Tibial artery (tissue), 4 donors: ENCODE data around the gene SORCS1.

Experiments used
- DNase-seq, 2 donors: peaks; one replicate each; pipeline ENCODE4 v3.0.0-alpha.2; 2019
- H3K27ac ChIP-seq, 2 donors: fragments of 200-600 bp; sonication (generic) in 1 of 2; 1 replicate in 1 of 2; 2 replicates in 1 of 2; pipeline ENCODE4 v1.5.1; 2018 to 2019; ENCODE audit warnings: mild to moderate bottlenecking in 1 of 2
- H3K27me3 ChIP-seq, 2 donors: fragments of 200-600 bp; sonication (generic) in 1 of 2; one replicate each; pipeline versions ENCODE4 v1.5.1 to v1.6.0; 2016 to 2019
- H3K36me3 ChIP-seq, 3 donors: fragments of 200-600 bp; sonication (generic) in 2 of 3; one replicate each; pipeline ENCODE4 v1.5.1; 2016 to 2019; ENCODE audit warnings: mild to moderate bottlenecking in 2 of 3
- H3K4me1 ChIP-seq, 4 donors: fragments of 200-600 bp; sonication (generic) in 2 of 4; 1 replicate in 3 of 4; 2 replicates in 1 of 4; pipeline ENCODE4 v1.5.1; 2016 to 2019
- H3K4me3 ChIP-seq, 2 donors: fragments of 200-600 bp; sonication (generic) in 1 of 2; 1 replicate in 1 of 2; 2 replicates in 1 of 2; pipeline ENCODE4 v1.5.1; 2018 to 2019; ENCODE audit warnings: mild to moderate bottlenecking in 2 of 2
- H3K9me3 ChIP-seq, 3 donors: fragments of 200-600 bp; sonication (generic) in 1 of 3; one replicate each; pipeline ENCODE4 v1.5.1; 2016 to 2019
- intact Hi-C: fragments of 100-400 bp; cut with DNase I; formaldehyde crosslinking; loops from one replicate; pipeline ENCODE4 v1.15.0; 2023; ENCODE audit warnings: low total_unique reads
- TF ChIP-seq, protein P1 (sequence below), 2 experiments: fragments of 200-600 bp in 1 of 2; fragments of 450-650 bp in 1 of 2; IDR thresholded peaks; one replicate each; pipeline ENCODE4 v1.5.1; 2017 to 2019; ENCODE audit warnings: antibody characterized with exemption in 2 of 2, mild to moderate bottlenecking in 1 of 2, moderate library complexity in 1 of 2

SORCS1 gene

GRCh38 chr10:106826716-106827115 is 337.8 kb downstream of the SORCS1 start:
- intact Hi-C loops = no loop called here
- H3K27me3 ChIP-seq = no peaks in the 10 kb centered on the region
- no peak for DNase-seq

DNA sequence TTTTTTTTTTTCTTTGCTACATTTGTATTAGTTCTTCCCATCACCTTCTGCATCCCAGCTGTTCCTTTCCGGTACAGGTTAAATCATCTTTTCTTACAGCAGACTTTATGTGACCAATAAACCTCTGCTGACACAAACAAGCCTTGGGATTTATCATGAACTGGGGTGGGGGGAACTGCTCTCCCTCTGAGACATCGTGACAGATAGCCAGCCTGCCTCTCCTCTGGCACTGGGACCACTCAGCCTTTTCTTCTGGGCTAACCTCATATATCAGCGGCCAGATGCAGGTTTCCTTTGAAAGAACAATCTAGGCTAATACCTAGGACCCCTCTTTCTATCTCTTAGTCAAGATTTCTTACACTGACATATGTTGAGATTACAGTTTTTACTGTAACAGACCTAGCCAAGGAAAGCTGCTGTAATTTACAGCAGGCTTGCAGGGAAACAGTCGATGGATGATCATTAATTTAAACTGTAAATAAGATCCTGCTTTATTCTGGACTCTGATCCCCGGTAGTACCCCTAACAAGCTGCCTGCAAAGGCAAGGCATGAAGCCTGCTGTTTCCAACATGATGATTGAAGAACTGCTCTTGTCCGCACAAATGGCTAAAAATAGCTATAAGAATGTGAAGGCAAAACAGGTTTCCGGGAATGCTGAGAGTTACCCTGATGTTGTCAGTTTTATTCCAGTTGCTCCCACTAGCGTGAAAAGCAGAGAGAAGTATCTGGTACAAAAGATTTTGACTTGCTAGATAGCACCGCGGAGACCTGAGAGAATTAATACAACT is 338.7 kb downstream of the SORCS1 start:
- Histone ChIP-seq H3K9me3 (no peaks in the 10 kb centered on the region), H3K27ac (no peak overlapping the region), H3K4me3 (no peak overlapping the region), H3K36me3 (no peaks in the 10 kb centered on the region), H3K4me1 (peaks cover 0 to 7% (median 0%) of the 10 kb centered on the region in 4 donors), H3K27me3 (no peaks in the 10 kb centered on the region)
- DNase-seq = no peak
- intact Hi-C loops = no loop called here
- TF ChIP-seq, protein P1, sequence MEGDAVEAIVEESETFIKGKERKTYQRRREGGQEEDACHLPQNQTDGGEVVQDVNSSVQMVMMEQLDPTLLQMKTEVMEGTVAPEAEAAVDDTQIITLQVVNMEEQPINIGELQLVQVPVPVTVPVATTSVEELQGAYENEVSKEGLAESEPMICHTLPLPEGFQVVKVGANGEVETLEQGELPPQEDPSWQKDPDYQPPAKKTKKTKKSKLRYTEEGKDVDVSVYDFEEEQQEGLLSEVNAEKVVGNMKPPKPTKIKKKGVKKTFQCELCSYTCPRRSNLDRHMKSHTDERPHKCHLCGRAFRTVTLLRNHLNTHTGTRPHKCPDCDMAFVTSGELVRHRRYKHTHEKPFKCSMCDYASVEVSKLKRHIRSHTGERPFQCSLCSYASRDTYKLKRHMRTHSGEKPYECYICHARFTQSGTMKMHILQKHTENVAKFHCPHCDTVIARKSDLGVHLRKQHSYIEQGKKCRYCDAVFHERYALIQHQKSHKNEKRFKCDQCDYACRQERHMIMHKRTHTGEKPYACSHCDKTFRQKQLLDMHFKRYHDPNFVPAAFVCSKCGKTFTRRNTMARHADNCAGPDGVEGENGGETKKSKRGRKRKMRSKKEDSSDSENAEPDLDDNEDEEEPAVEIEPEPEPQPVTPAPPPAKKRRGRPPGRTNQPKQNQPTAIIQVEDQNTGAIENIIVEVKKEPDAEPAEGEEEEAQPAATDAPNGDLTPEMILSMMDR (IDR thresholded peaks at IDR 0.05) = no peak

More at GRCh38 chr10:106826716-106827115, 337.8 kb downstream of the SORCS1 start:
- Histone ChIP-seq H3K9me3 (no peaks in the 10 kb centered on the region), H3K4me1 (peaks cover 0 to 7% (median 0%) of the 10 kb centered on the region in 4 donors), H3K27ac (no peak overlapping the region), H3K4me3 (no peak overlapping the region), H3K36me3 (no peaks in the 10 kb centered on the region)
- TF ChIP-seq, protein P1 (IDR thresholded peaks at IDR 0.05) = no peak

DNA sequence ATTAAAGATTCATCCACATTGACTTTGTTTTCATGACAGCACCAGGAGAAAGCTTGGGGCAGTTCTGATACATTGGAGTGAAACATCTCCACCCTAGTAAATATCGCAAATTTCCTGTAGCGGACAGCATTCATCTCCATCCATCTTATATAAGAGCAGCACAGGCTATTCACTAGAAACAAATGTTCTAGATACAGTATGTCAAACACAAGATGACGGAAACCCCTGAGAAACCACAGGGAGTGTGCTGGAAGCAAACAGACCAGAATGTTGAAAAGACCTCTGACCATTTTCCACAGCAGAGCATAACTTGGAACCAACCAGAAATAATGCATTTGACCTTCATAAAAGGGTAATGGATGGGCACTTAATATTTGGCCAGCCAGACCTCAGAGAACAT is 343.9 kb downstream of the SORCS1 start:
- intact Hi-C loops = no loop called here
- no peak overlapping the region for H3K27ac ChIP-seq
- DNase-seq = no peak
- H3K4me1 ChIP-seq = no peaks in the 10 kb centered on the region
- H3K4me3 ChIP-seq = no peak overlapping the region
- no peaks in the 10 kb centered on the region for H3K36me3 ChIP-seq
- H3K9me3 ChIP-seq = no peaks in the 10 kb centered on the region
- H3K27me3 ChIP-seq = no peaks in the 10 kb centered on the region
- TF ChIP-seq, protein P1 (IDR thresholded peaks at IDR 0.05) = no peak

DNA sequence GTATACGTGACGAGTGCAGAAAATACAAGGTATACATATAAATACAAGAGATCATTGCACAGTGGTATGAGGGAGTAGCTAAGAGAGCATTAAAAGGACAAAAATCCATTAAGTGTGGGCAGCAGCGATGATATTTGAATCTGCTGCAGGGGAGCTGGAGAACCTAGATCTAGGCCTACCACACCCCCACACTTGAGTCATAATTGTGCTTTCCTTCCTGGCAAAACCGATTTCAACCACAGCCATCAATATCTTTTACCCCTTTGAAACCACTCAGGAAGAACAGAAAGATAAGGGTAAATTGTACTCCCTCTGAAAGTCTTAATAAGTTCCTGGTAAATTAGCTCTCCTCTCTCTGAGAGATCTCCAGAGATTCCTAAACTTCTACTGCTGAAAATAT is 345.0 kb downstream of the SORCS1 start:
- Histone ChIP-seq H3K27me3 (no peaks in the 10 kb centered on the region), H3K36me3 (no peaks in the 10 kb centered on the region), H3K9me3 (no peaks in the 10 kb centered on the region), H3K27ac (no peak overlapping the region), H3K4me3 (no peak overlapping the region), H3K4me1 (no peaks in the 10 kb centered on the region)
- DNase-seq = no peak
- TF ChIP-seq, protein P1 (IDR thresholded peaks at IDR 0.05) = no peak
- intact Hi-C loops = no loop called here

DNA sequence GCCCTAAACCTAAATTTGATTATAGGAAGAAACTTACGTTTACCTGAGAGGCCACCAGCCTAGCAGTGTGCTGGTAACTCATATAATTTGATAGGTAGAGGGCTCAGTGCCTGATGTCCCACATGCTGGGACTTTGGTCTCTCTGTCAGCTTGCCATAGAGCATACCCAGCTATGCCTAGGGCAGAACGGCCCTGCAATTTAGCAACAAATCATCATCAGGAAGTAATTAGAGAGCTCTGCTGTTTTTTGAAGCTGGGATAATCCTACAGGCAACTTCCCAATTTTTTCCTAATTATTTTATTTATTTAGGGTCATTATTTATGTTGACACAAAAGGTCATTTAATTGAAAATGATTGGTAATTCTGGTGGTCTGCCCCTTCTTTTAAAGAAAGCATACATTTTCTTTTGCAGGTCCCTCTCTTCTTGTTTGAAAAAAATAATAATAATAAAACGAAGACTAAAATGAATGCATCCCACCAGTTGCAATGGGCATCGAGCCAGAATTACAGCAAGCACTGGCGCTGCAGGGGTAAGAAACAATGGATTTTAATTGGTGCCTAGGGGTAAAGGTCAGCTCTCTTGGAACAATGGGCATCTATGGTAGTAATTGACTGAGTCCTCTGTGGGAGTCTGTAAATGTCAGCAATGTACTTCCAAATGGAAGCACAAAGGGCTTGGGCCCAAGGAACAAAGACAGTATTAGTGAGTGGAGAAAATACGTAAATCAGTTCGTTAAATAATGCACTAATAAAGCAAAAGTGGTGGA is 348.0 kb downstream of the SORCS1 start:
- no peak for DNase-seq
- Histone ChIP-seq H3K27ac (no peak overlapping the region), H3K4me1 (no peaks in the 10 kb centered on the region), H3K9me3 (no peaks in the 10 kb centered on the region), H3K27me3 (no peaks in the 10 kb centered on the region), H3K36me3 (no peaks in the 10 kb centered on the region), H3K4me3 (no peak overlapping the region)
- intact Hi-C loops = no loop called here
- TF ChIP-seq, protein P1 (IDR thresholded peaks at IDR 0.05) = no peak
